Measurements from ENCODE around the gene LGR4. TPM values are rescaled to one million over a fixed set of nuclear protein-coding genes. Genes with fewer than 3 reads are reported as not detected.

LGR4 gene
- total RNA-seq, 1 donor from 2014 or later, result 15.9 TPM

- Histone ChIP-seq H3K36me3 (ENCODE audit: control insufficient read depth, insufficient read depth, low read length) (no peaks in the 10 kb centered on the region), H3K27me3 (ENCODE audit: control insufficient read depth, insufficient read depth, low read length) (no peaks in the 10 kb centered on the region), H3K4me3 (ENCODE audit: low read depth, low read length) (no peak overlapping the region)
- DNase-seq (ENCODE audit: low read depth), result no peak
- no peak for TF ChIP-seq CTCF (IDR thresholded peaks at IDR 0.05; ENCODE audit: insufficient read depth, low read length, poor library complexity, severe bottlenecking)
These were observed 46.8 kb downstream of the LGR4 start for GRCh38 chr11:27425814-27426213.

DNA sequence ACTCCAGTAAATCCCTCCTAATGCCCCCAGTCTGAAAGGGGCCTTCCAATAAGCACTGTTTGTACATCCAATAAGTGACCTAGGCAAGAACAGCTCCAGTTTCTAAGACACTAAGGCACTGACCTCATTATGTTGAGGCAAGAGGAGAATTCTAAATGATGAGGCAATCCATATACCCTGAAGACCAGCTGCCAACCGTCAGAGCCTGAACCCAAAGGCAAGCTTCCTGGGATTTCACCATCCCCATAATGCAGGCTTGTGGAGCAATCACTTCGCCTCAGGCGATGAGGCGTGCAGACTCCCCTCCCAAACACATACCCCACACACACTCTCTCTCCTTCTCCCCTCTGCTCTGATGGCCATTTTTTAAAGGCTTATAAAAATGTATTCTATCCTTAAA is 49.5 kb downstream of the LGR4 start:
- H3K4me3 ChIP-seq (ENCODE audit: low read depth, low read length), result no peak overlapping the region
- H3K27me3 ChIP-seq (ENCODE audit: control insufficient read depth, insufficient read depth, low read length), result no peaks in the 10 kb centered on the region
- TF ChIP-seq CTCF (IDR thresholded peaks at IDR 0.05; ENCODE audit: insufficient read depth, low read length, poor library complexity, severe bottlenecking), result no peak
- no peaks in the 10 kb centered on the region for H3K36me3 ChIP-seq (ENCODE audit: control insufficient read depth, insufficient read depth, low read length)
- DNase-seq (ENCODE audit: low read depth), result peak; percentile 47

DNA sequence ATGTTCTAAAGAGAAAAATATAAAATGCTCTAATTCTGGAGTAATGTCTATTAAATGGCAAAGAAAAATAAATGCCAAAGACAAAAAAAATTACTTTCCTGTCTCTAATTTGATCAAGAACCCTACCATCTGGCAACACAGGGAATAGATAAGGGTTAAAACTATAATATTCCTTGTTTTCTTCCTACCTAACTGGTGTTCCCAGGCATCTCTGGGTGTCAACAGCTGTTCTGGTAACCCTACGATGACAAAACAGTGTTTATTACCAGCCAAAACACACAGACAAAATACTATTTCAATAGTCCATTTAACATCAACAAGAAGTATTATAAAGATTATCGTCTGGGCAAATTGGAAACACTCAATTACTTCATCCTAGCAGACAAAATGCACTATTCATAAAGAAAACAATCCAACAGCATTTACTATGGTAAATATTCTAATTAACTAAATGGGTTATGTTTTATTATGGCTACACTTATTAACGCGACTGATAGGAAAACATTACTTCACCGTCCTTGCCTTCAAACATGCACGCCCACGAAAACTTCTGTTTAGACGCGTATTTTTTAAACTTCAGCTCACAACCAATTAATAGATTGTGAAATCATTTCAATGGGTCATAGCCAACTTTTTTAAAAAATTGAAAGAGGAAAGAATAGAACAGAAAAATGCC is 50.6 kb downstream of the LGR4 start:
- no peak for TF ChIP-seq CTCF (IDR thresholded peaks at IDR 0.05; ENCODE audit: insufficient read depth, low read length, poor library complexity, severe bottlenecking)
- H3K4me3 ChIP-seq (ENCODE audit: low read depth, low read length), result no peak overlapping the region
- H3K36me3 ChIP-seq (ENCODE audit: control insufficient read depth, insufficient read depth, low read length), result no peaks in the 10 kb centered on the region
- H3K27me3 ChIP-seq (ENCODE audit: control insufficient read depth, insufficient read depth, low read length), result no peaks in the 10 kb centered on the region
- no peak for DNase-seq (ENCODE audit: low read depth)

DNA sequence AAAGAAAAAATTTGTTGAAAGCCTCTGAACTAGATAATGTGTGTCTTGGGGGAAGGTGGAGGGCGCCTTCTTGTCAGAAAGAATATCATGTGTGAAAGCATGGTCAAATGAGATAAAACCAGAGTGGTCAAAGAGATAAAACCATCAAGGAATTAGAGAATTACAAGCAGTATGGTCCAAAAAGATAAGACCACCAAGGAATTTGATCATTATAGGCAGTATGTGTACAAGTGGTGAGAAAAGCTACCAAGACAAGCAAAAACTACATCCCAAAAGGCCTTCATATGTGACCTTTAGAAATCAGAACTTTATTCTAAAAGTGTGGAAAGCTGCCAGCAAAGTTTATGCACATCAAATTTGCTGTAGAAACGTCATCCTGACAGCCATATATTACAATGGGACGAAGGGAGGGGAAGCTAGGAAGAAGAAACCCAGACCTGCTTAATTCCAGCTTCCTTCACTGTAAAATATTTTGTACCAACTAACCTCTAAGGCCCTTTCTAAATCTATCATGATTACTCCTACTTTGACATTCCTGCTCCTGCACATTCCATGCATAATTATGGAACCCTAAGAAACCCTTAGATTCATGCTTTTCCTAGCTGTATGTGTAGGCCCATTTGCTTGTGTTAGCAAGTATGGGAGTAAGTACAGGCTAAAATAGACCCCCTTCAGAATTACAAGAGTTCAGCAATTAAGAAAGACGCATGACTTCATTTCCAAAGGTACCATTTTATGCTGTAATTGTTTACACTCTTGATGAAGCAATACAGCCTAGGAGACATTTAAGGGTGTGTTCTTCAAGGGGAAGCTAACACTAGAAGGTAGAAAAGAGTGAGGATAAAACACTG is 51.6 kb downstream of the LGR4 start:
- no peak for DNase-seq (ENCODE audit: low read depth)
- TF ChIP-seq CTCF (IDR thresholded peaks at IDR 0.05; ENCODE audit: insufficient read depth, low read length, poor library complexity, severe bottlenecking), result no peak
- Histone ChIP-seq H3K36me3 (ENCODE audit: control insufficient read depth, insufficient read depth, low read length) (no peaks in the 10 kb centered on the region), H3K27me3 (ENCODE audit: control insufficient read depth, insufficient read depth, low read length) (no peaks in the 10 kb centered on the region), H3K4me3 (ENCODE audit: low read depth, low read length) (no peak overlapping the region)

GRCh38 chr11:27420217-27420616 is 52.4 kb downstream of the LGR4 start:
- Histone ChIP-seq H3K4me3 (ENCODE audit: low read depth, low read length) (no peak overlapping the region), H3K36me3 (ENCODE audit: control insufficient read depth, insufficient read depth, low read length) (no peaks in the 10 kb centered on the region), H3K27me3 (ENCODE audit: control insufficient read depth, insufficient read depth, low read length) (no peaks in the 10 kb centered on the region)
- no peak for TF ChIP-seq CTCF (IDR thresholded peaks at IDR 0.05; ENCODE audit: insufficient read depth, low read length, poor library complexity, severe bottlenecking)
- no peak for DNase-seq (ENCODE audit: low read depth)

Data from kidney epithelial cell (primary cell).